ENCODE data around the gene ARHGAP21.
"Not testable (repeated sequence)": the region's sequence is repeated elsewhere in the genome, so short reads cannot be mapped to it uniquely, and the experiment has no call there.

Gene ARHGAP21

GRCh38 chr10:24723788-24724380, at the start of gene ARHGAP21:
Gene ARHGAP21 (minus strand): TSS chr10:24723887. CDS start chr10:24721899, 1,988 bp downstream.
- no peak for DNase-seq

GRCh38 chr10:24771943-24772694, 48.4 kb upstream of the ARHGAP21 start:
- DNase-seq: no peak

GRCh38 chr10:24764991-24765390, 41.3 kb upstream of the ARHGAP21 start:
- not testable (repeated sequence) for DNase-seq

- DNase-seq: no peak
Measured at GRCh38 chr10:24762966-24763623, 39.4 kb upstream of the ARHGAP21 start.

- DNase-seq: no peak
Measured at GRCh38 chr10:24762161-24762924, 38.7 kb upstream of the ARHGAP21 start.

GRCh38 chr10:24759672-24760071, 36.0 kb upstream of the ARHGAP21 start:
- DNase-seq: no peak

GRCh38 chr10:24758254-24758653, 34.6 kb upstream of the ARHGAP21 start:
- not testable (repeated sequence) for DNase-seq

- DNase-seq: no peak
Measured at GRCh38 chr10:24756283-24756682, 32.6 kb upstream of the ARHGAP21 start.

- DNase-seq: no peak
Measured at GRCh38 chr10:24751716-24752115, 28.0 kb upstream of the ARHGAP21 start.

- no peak for DNase-seq
Measured at GRCh38 chr10:24750695-24751094, 27.0 kb upstream of the ARHGAP21 start.

GRCh38 chr10:24748214-24748613, 24.5 kb upstream of the ARHGAP21 start:
- no peak for DNase-seq

- DNase-seq: no peak
Measured at GRCh38 chr10:24744946-24745345, 21.3 kb upstream of the ARHGAP21 start.

GRCh38 chr10:24740714-24741113, 17.0 kb upstream of the ARHGAP21 start:
- no peak for DNase-seq

GRCh38 chr10:24737001-24737400, 13.3 kb upstream of the ARHGAP21 start:
- DNase-seq: no peak

- DNase-seq: no peak
Measured at GRCh38 chr10:24731942-24732341, 8.3 kb upstream of the ARHGAP21 start.

GRCh38 chr10:24730811-24731210, 7.1 kb upstream of the ARHGAP21 start:
- DNase-seq: no peak

GRCh38 chr10:24727786-24728185, 4.1 kb upstream of the ARHGAP21 start:
- no peak for DNase-seq

- no peak for DNase-seq
Measured at GRCh38 chr10:24726626-24727025, 2.9 kb upstream of the ARHGAP21 start.

GRCh38 chr10:24726029-24726428, 2.3 kb upstream of the ARHGAP21 start:
- not testable (repeated sequence) for DNase-seq

GRCh38 chr10:24724381-24725228, 918 bp upstream of the ARHGAP21 start:
- peak; percentile 92 for DNase-seq

GRCh38 chr10:24723386-24723787, 300 bp downstream of the ARHGAP21 start:
- no peak for DNase-seq

GRCh38 chr10:24722676-24723385, 856 bp downstream of the ARHGAP21 start:
- no peak for DNase-seq
